Stimulated activated CD4-positive, alpha-beta T cell treated with anti-CD3 and anti-CD28 coated beads, Interleukin-15, amount 100 ng/mL, for 1 hour (primary cell): ENCODE results near the gene PDZD8.
"Not testable (repeated sequence)": the region's sequence is repeated elsewhere in the genome, so short reads cannot be mapped to it uniquely, and the experiment has no call there.

Experiments used
- DNase-seq, 2 donors: peaks; one replicate each; pipeline ENCODE4 v3.0.0-alpha.2; 2020; ENCODE audit warnings: low read depth in 1 of 2, low spot score in 1 of 2

The PDZD8 gene

GRCh38 chr10:117230107-117230506 is 145.1 kb downstream of the PDZD8 start:
- DNase-seq, result not testable (repeated sequence)

GRCh38 chr10:117228210-117228609 is 147.0 kb downstream of the PDZD8 start:
- DNase-seq, result no peak
